ENCODE measurements around the gene CPD. TPM values are rescaled to one million over a fixed set of nuclear protein-coding genes. Genes with fewer than 3 reads are reported as not detected.
"Not testable (repeated sequence)": the region's sequence is repeated elsewhere in the genome, so short reads cannot be mapped to it uniquely, and the experiment has no call there.

Gene CPD
- polyA plus RNA-seq, 5 donors, result 30.8 to 55.6 (median 47.6) TPM

- DNase-seq, result no peak
Measured at GRCh38 chr17:30380643-30381339, 2.1 kb downstream of the CPD start.

- no peak for DNase-seq
Measured at GRCh38 chr17:30381340-30381659, 2.6 kb downstream of the CPD start.

GRCh38 chr17:30382345-30382744, 3.6 kb downstream of the CPD start:
- DNase-seq, result no peak

GRCh38 chr17:30388321-30389179, 9.8 kb downstream of the CPD start:
- DNase-seq, result no peak

- DNase-seq, result no peak
Measured at GRCh38 chr17:30389756-30390300, 11.1 kb downstream of the CPD start.

- DNase-seq, result no peak
Measured at GRCh38 chr17:30391534-30391933, 12.8 kb downstream of the CPD start.

GRCh38 chr17:30393491-30393890, 14.8 kb downstream of the CPD start:
- DNase-seq, result no peak

- no peak for DNase-seq
Measured at GRCh38 chr17:30393911-30394867, 15.5 kb downstream of the CPD start.

- no peak for DNase-seq
Measured at GRCh38 chr17:30395398-30396022, 16.8 kb downstream of the CPD start.

GRCh38 chr17:30396129-30396528, 17.4 kb downstream of the CPD start:
- DNase-seq, result no peak

GRCh38 chr17:30396612-30397011, 17.9 kb downstream of the CPD start:
- no peak for DNase-seq

- DNase-seq, result no peak
Measured at GRCh38 chr17:30398328-30399041, 19.8 kb downstream of the CPD start.

- DNase-seq, result no peak
Measured at GRCh38 chr17:30401097-30401496, 22.4 kb downstream of the CPD start.

GRCh38 chr17:30405161-30405560, 26.4 kb downstream of the CPD start:
- no peak for DNase-seq

- DNase-seq, result not testable (repeated sequence)
Measured at GRCh38 chr17:30410627-30411026, 31.9 kb downstream of the CPD start.

GRCh38 chr17:30412008-30412496, 33.3 kb downstream of the CPD start:
- DNase-seq, result not testable (repeated sequence)

- DNase-seq, result no peak
Measured at GRCh38 chr17:30413109-30413508, 34.4 kb downstream of the CPD start.

- DNase-seq, result no peak
Measured at GRCh38 chr17:30414486-30414885, 35.8 kb downstream of the CPD start.

GRCh38 chr17:30415491-30415890, 36.8 kb downstream of the CPD start:
- DNase-seq, result no peak

- DNase-seq, result not testable (repeated sequence)
Measured at GRCh38 chr17:30418070-30418469, 39.3 kb downstream of the CPD start.

Measured in right lung (tissue), 5 donors.